ENCODE measurements around the gene PRKN. TPM values are rescaled to one million over a fixed set of nuclear protein-coding genes. Genes with fewer than 3 reads are reported as not detected.

PRKN gene
- total RNA-seq, 1 donor from 2014 or later: 9.3 TPM

DNA sequence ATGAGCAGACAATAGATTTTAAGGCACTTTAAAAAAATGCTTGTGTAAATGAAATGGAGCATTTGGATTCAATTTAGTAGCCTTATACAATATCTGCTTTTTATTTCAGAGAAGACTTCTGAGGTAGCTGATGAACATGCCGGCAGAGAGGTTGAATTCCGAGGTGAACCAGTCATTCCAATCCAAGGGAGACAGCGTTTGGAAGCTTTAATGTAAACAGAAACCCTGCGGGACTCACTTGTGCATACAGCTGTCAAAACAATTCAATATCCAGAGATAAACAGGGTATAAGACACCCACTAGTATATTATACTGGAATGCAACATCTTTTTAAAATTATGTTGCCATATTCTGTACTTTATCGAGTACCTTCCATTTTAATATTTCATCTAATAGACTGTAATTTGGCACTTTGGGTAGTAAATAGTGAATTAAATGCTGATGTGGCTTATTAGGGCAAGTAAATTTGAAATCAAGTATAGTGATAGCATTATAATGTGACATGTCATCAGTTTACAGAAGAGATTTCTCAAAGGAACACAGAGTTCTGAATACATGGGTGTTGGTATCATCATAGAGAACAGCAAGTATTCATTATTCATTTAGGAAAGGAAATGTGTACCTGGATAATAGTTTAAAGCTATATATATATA is 347.7 kb downstream of the PRKN start:
- DNase-seq (ENCODE audit: low spot score): no peak

DNA sequence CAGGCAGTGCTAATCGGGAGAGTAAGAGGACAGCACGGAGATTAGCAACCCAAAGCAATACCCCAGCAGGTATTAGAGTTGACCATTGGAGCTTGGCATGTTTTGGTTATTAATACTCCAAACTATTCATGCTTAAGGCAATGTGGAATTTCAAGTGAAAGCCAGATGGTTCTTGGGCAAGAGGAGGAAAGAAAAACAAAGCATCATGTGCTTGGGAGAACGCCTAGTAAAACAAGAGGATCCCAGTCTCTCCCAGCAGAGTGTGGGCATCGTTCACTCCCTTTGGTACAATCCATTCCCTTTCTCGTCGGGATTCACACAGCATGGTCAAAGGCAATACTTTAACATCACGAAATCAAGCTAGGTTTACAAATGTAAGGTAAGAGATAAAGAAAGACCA is 349.8 kb downstream of the PRKN start:
- no peak for DNase-seq (ENCODE audit: low spot score)

DNA sequence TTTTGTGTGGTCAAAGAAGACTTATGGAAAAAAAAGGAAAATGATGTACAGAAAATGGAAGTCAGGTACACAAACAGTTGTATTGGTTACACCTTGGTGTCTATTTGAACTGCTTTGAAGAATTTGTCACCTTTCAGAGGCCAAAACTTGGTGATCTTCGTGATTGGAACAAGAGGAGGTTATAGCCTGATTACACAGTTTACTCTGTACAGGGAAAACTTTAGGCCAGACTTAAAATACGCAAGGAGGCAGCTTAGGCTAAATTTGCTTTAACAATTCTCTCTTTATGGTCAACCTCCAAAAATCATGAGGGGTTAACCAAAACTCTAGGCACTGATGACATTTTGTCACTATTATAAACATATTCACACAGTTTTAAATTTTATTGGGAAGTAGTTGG is 353.7 kb downstream of the PRKN start:
- no peak for DNase-seq (ENCODE audit: low spot score)

- no peak for DNase-seq (ENCODE audit: low spot score)
These were observed 354.4 kb downstream of the PRKN start for GRCh38 chr6:162373192-162373591.

GRCh38 chr6:162372106-162372505 is 355.5 kb downstream of the PRKN start:
- DNase-seq (ENCODE audit: low spot score): no peak

DNA sequence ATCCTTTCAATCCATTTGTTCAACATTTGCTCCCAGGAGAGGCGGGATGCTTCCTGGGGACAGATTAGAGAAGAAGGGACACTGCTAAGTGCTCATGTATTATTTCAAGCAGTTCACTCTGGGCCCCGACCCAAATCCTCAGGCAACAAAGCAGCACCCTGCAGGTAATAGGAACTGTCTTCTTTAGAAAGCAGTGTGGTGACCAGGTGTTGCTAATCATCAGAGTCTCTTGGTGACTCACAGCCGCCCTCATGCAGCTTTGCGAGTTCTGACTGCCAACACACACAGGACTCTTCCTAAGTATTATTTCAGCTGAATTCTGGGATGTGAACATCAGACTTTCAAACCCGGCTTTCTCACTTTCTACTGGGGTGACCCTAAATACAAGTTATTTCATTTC is 356.4 kb downstream of the PRKN start:
- no peak for DNase-seq (ENCODE audit: low spot score)

GRCh38 chr6:162369091-162369490 is 358.5 kb downstream of the PRKN start:
- DNase-seq (ENCODE audit: low spot score): no peak

DNA sequence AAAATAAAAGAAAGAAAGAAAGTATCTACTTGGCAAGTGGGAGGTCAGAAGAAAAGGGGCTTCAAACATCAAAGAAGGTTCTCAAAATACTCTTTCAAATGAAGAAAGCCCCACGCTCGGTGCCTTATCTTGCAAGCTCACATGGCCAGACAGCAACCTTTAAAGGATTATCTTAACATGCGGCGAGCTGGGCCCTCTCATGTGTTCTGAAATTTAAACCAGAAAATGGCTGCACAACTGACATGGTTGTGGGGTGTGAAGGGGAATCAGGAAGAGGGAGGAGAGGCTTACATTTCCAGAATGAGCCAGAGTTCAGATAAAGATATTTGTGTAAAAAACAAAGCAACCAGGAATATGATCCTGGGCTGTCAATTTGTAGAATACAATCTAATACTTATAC is 363.1 kb downstream of the PRKN start:
- DNase-seq (ENCODE audit: low spot score): no peak

DNA sequence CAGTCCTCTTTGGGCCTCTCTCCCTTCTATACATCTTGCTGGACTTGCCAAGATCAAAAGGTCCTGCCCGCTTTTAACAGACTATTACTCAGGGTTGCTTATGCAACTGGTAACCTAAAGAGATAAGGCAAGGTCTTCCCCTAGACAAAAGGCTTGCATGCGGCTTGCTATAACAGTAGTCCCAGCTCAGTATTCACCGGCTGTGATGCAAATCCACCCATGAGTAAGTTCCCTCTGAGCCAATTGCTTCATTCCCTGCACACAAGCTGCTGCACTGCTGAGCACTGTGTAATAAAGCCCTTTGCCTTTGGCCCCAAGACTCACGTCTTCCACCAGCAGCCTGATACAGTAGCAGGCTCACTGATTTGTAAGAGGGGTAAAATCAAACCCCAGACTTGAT is 363.8 kb downstream of the PRKN start:
- DNase-seq (ENCODE audit: low spot score): no peak

GRCh38 chr6:162360901-162361567 is 366.5 kb downstream of the PRKN start:
- no peak for DNase-seq (ENCODE audit: low spot score)

GRCh38 chr6:162358625-162359024 is 368.9 kb downstream of the PRKN start:
- DNase-seq (ENCODE audit: low spot score): no peak

- no peak for DNase-seq (ENCODE audit: low spot score)
These were observed 382.5 kb downstream of the PRKN start for GRCh38 chr6:162345051-162345511.

DNA sequence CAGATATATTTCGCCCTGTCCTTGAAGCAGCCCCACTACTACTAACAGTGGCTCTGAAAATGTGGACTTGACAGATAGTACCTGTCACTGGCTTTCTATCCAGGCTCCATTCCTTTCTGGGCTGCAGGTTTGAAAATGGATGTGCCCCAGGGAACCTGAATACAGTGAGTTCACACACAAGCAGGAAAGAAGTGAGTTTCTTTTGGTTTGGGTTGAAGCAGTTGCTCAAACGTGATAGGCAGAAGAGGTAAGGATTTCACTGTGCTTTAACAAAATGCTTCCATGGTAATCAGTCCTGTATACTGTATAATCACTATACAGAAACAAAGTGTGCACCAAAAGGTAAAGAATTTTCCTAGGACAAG is 382.9 kb downstream of the PRKN start:
- no peak for DNase-seq (ENCODE audit: low spot score)

DNA sequence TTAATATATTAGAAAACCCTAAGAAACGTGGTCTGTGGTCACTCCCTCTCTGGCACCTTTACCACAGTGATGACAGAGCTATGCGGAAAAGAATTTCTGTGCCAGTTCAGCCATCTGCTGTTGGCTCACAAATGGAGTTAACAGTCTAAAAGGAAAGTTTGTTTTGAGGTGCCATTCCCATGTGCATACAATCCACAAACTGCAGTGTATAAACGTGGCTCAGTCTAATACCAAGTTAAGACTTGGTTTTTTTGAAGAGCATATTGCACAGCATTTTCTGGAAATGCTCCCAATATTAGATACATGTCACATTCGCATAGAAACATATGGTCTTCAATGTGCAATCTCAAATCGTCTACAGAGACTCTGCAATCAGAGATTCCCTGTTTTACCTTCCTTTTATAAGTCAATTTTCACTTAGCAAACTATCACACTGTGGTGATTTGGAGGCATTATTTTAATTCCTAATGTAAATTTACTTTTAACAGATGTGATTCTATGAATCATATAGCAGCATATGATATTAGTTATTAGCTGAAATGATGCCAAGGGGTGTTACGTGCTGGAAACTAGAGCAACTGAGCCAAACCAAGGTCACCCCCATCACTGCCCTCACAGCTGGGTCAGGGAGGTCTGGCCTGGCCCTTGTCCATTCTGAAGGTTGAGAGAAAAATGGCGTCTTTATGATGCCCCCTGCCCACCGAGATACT is 383.5 kb downstream of the PRKN start:
- DNase-seq (ENCODE audit: low spot score): no peak

DNA sequence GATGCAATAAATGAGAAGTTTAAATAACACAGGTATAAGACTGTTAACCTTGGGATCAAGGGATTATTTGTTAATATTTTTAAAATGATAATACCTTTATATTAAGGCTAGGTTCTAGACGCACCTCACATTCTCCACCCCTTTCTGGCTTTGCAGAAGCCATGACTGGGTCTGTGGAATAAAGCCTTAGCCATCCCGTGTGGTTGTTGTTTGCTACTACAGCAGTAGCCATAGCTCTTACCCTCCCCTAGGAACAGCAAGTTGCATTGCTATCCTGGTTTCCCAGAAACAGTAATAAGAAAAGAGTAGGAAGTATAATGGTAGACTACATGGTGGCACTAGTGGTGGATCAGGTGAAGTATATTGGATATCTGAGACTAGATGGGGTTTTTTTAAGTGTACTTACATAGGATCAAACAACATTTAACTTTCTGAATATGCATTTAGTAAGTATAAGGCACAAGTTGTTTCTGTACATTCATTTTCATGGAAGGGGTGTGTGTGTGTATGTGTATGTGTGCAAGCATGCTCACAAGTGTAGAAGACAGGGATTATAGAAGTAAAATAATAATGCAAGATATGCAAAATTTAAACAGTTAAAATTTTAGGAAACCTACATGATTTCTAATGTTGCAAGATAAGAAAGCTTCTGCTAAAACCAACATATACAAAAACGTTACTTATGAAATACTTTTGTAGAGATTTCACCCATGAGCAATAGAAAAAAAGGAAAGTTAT is 384.2 kb downstream of the PRKN start:
- no peak for DNase-seq (ENCODE audit: low spot score)

GRCh38 chr6:162337412-162337811 is 390.2 kb downstream of the PRKN start:
- no peak for DNase-seq (ENCODE audit: low spot score)

DNA sequence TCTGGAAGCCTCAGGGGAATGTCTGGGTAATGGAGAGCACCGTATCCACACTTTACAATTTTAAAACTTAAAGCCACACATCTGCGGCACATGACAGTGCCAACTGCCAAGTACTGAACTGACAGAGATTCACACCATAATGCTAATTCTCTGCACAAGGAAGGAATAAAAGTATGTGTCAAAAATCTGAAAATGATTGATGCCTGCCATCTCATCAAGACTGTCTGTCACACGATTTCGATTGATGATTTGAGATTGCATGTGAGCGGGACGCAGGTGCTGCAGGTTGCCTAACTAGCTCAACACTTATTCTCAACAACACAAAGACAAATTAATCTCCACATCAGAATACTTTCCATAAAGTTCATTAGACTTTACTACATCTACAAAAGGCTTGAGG is 391.2 kb downstream of the PRKN start:
- no peak for DNase-seq (ENCODE audit: low spot score)

- DNase-seq (ENCODE audit: low spot score): no peak
These were observed 395.2 kb downstream of the PRKN start for GRCh38 chr6:162332365-162332764.

DNA sequence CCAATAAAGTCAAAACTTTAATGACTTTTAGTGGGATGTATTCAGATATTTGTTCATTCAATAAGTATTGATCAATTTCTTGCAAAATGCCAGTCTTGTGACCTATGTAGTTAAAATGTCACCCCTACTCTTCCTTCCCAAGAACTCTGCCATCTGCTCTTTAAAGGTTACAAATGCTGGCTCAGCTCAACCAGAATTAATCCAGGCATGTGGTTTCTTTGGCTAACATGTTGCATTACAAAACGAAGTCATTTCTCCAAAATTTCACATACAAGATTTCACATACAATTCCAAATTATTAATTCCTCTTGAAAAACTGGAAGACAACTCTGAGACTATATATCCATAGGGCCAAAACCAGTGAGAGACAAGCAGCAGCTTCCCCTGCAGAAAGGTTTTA is 395.7 kb downstream of the PRKN start:
- DNase-seq (ENCODE audit: low spot score): no peak

DNA sequence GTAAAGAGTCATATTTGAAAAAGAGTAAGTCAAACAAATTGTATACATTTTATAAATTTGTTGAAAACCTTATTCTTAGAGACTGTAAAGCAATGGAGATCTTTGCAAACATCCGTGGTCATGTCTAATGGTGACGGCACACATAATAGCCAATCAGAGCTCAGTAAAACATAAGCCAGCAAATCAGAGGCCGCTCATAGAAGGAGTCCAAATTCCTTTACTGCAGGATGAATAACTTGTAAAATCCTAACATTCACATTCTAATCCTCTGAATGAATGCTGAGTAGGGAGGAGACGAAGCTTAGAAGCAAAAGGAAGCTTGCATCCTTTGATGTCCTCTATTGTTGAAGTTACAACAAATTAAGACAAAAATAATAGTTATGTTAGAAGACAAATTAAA is 401.7 kb downstream of the PRKN start:
- DNase-seq (ENCODE audit: low spot score): no peak

DNA sequence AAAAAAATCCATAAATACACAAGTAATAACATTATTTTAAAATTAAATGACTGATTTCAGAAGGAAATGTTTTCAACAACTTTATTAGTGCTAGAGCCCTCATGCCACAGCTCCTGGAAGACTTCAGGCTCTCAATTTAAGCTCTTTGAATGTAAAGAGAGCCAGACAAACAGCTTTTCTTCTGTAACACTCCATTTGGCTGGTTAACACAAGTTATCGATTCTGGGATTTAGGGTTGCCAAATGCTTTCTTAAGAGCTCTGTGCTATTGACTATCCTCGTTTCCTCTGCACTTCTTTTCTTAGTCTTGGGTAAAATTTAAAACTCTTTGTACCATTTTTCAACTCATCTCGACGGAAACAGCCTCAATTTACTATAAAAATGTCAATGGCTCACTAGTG is 402.5 kb downstream of the PRKN start:
- DNase-seq (ENCODE audit: low spot score): no peak

- no peak for DNase-seq (ENCODE audit: low spot score)
These were observed 412.3 kb downstream of the PRKN start for GRCh38 chr6:162315291-162315690.

All from mucosa of gallbladder (tissue), 1 donor.